ENCODE measurements around the gene SHBG. TPM values are rescaled to one million over a fixed set of nuclear protein-coding genes. Genes with fewer than 3 reads are reported as not detected.

Gene SHBG
- total RNA-seq, 1 experiment from 2014 or later = not detected

- TF ChIP-seq FOSL1 (IDR thresholded peaks at IDR 0.05; ENCODE audit: low read depth) (no peak), MAX (IDR thresholded peaks at IDR 0.05) (no peak), EZH2 (IDR thresholded peaks at IDR 0.05) (no peak), JUND (IDR thresholded peaks at IDR 0.05) (no peak), ELF1 (IDR thresholded peaks at IDR 0.05; ENCODE audit: borderline replicate concordance, low read depth) (no peak)
- Histone ChIP-seq H3K4me1 (ENCODE audit: control insufficient read depth in 1 of 2, insufficient read depth in 2 of 2, low read length in 2 of 2) (no peaks in the 10 kb centered on the region), H3K36me3 (ENCODE audit: control insufficient read depth in 1 of 2, insufficient read depth in 2 of 2, low read length in 2 of 2) (no peaks in the 10 kb centered on the region), H3K27ac (ENCODE audit: low read depth, low read length) (no peak within 1 kb of the TSS), H3K9me2 (ENCODE audit: insufficient read depth) (no peaks in the 10 kb centered on the region), H3K27me3 (ENCODE audit: insufficient read depth, low read length) (no peaks in the 10 kb centered on the region; the same call in 1 of the 2 replicates), H2AFZ (ENCODE audit: low read depth, low read length, poor library complexity, severe bottlenecking) (no peak within 1 kb of the TSS), H3K4me3 (replicated peaks in 1 of 2; ENCODE audit: low read depth in 1 of 2, low read length in 2 of 2) (no peak within 1 kb of the TSS), H3K9me3 (ENCODE audit: control insufficient read depth in 1 of 2, insufficient read depth in 1 of 2, low read depth in 1 of 2, low read length in 2 of 2) (no peaks in the 10 kb centered on the region), H4K20me1 (ENCODE audit: insufficient read depth) (no peaks in the 10 kb centered on the region), H3K9ac (ENCODE audit: low read length) (no peak within 1 kb of the TSS), H3K4me2 (ENCODE audit: low read length) (no peak within 1 kb of the TSS), H3K79me2 (ENCODE audit: insufficient read depth, low read length) (no peaks in the 10 kb centered on the region)
- ChIA-PET RAD21 (ENCODE audit: low non-redundant PET in 1 of 2, low total read pairs in 2 of 2, uncharacterized antibody in 2 of 2, unreplicated experiment in 2 of 2) (no interaction called here), POLR2A (no interaction called here), CTCF (no interaction called here)
- intact Hi-C loops (cut with micrococcal nuclease) = no loop called here
- ATAC-seq (peak; percentile 60), DNase-seq (ENCODE audit: low read depth, low spot score) (no peak)
- BruUV-seq (replicated peaks) = no TSS peak
Measured at GRCh38 chr17:7650509-7651096, 20.7 kb downstream of the SHBG start, which contains the start of gene ATP1B2. TSS of gene ATP1B2 (plus strand) at chr17:7650926. CDS start at chr17:7651519, 593 bp downstream.

GRCh38 chr17:7651097-7651664 lies 21.2 kb downstream of the SHBG start:
- DNase-seq (ENCODE audit: low read depth, low spot score) (no peak), ATAC-seq (no peak)
- Histone ChIP-seq H3K9me3 (ENCODE audit: control insufficient read depth in 1 of 2, insufficient read depth in 1 of 2, low read depth in 1 of 2, low read length in 2 of 2) (no peaks in the 10 kb centered on the region), H4K20me1 (ENCODE audit: insufficient read depth) (no peaks in the 10 kb centered on the region), H3K27me3 (ENCODE audit: insufficient read depth, low read length) (no peaks in the 10 kb centered on the region; the same call in 1 of the 2 replicates), H3K4me1 (ENCODE audit: control insufficient read depth in 1 of 2, insufficient read depth in 2 of 2, low read length in 2 of 2) (no peaks in the 10 kb centered on the region), H3K9ac (ENCODE audit: low read length) (no peak overlapping the region), H3K9me2 (ENCODE audit: insufficient read depth) (no peaks in the 10 kb centered on the region), H3K4me3 (replicated peaks in 1 of 2; ENCODE audit: low read depth in 1 of 2, low read length in 2 of 2) (no peak overlapping the region), H3K79me2 (ENCODE audit: insufficient read depth, low read length) (no peaks in the 10 kb centered on the region), H3K36me3 (ENCODE audit: control insufficient read depth in 1 of 2, insufficient read depth in 2 of 2, low read length in 2 of 2) (no peaks in the 10 kb centered on the region), H3K4me2 (ENCODE audit: low read length) (no peak overlapping the region), H3K27ac (ENCODE audit: low read depth, low read length) (no peak overlapping the region), H2AFZ (ENCODE audit: low read depth, low read length, poor library complexity, severe bottlenecking) (no peak overlapping the region)
- BruUV-seq (replicated peaks) = no TSS peak
- intact Hi-C loops (cut with micrococcal nuclease) = no loop called here
- RAD21 ChIA-PET (ENCODE audit: low non-redundant PET in 1 of 2, low total read pairs in 2 of 2, uncharacterized antibody in 2 of 2, unreplicated experiment in 2 of 2) = no interaction called here
- TF ChIP-seq SIN3A (IDR thresholded peaks at IDR 0.05; ENCODE audit: low read depth) (no peak), ELF1 (IDR thresholded peaks at IDR 0.05; ENCODE audit: borderline replicate concordance, low read depth) (no peak), SP1 (IDR thresholded peaks at IDR 0.05; ENCODE audit: low read depth) (no peak), POLR2AphosphoS5 (IDR thresholded peaks at IDR 0.05; ENCODE audit: low read depth, low read length) (no peak), MAX (IDR thresholded peaks at IDR 0.05) (no peak), CBX3 (IDR thresholded peaks at IDR 0.05; ENCODE audit: low read depth) (no peak), CTCF (IDR thresholded peaks at IDR 0.05 in 2 of 3, conservative IDR thresholded peaks at IDR 0.05 in 1 of 3; ENCODE audit: borderline replicate concordance in 1 of 3, insufficient read depth in 1 of 3, low read depth in 2 of 3, low read length in 2 of 3) (no peak), JUND (IDR thresholded peaks at IDR 0.05) (no peak), POLR2A (IDR thresholded peaks at IDR 0.05; ENCODE audit: borderline replicate concordance, extremely low read depth, insufficient read depth, insufficient read length) (no peak), REST (IDR thresholded peaks at IDR 0.05; ENCODE audit: low read depth) (no peak), CEBPB (IDR thresholded peaks at IDR 0.05; ENCODE audit: low read depth) (no peak)
- CTCF ChIA-PET = no interaction called here
- POLR2A ChIA-PET = no interaction called here
